HT-29 (cell line): Measurements from ENCODE around the gene ENPP6. TPM values are rescaled to one million over a fixed set of nuclear protein-coding genes. Genes with fewer than 3 reads are reported as not detected.
"Not testable (repeated sequence)": the region's sequence is repeated elsewhere in the genome, so short reads cannot be mapped to it uniquely, and the experiment has no call there.

Experiments
- DNase-seq: peaks from one replicate; pipeline ENCODE4 v3.0.0-alpha.2; 2015; ENCODE audit warnings: low spot score
- total RNA-seq: library from RNA; depleted of rRNA; stranded (reverse); fragments of >200 nt; shearing (Covaris generic); gene quantifications from 2 replicates; pipeline ENCODE4 v1.2.3, GENCODE V29; 2014

Gene ENPP6
- total RNA-seq, 1 experiment from 2014 or later, result not detected

DNA sequence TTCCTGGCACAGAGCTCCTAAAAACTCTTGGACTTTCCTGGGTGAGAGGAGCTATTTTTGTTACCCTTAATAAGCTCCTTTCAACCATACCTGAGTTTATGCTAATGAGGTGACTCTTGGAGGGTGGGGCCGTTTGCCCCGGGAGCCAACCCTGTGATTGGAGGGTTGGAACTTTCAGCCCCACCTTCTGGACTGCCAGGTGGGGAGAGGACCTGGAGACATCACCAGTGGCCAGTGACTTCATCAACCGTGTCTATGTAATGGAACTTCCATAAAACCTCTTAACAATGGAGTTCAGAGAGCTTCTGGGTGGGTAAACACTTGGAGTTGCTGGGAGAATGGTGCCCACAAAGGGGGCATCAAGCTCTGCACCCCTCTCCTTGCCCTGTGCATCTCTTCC lies 17.9 kb upstream of the ENPP6 start:
- no peak for DNase-seq

DNA sequence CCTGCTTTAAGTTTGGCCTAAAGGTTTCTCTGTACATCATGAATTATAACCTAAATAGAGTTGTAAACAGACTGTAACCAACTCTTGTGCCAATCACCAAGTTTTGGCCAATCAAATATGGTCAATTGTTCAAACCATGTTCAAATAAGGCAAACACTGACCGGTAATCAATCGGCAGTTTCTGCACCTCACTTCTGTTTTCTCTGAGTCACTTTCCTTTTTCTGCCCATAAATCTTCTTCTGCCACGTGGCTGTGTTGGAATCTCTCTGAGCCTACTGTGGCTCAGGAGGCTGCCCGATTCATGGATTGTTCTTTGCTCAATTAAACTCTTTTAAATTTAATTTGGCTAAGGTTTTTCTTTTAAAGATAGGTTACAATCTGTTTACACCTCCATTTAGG lies 16.5 kb upstream of the ENPP6 start:
- no peak for DNase-seq

DNA sequence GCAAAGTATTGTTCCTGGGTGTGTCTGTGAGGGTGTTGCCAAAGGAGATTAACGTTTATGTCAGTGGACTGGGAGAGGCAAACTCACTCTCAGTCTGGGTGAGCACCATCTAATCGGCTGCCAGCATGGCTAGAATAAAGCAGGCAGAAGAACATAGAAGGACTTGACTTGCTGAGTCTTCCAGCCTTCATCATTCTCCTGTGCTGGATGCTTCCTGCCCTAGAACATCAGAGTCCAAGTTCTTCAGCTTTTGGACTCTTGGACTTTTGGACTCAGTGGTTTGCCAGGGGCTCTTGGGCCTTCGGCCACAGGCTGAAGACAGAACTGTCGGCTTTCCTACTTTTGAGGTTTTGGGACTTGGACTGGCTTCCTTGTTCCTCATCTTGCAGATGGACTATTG lies 15.3 kb upstream of the ENPP6 start:
- no peak for DNase-seq

DNA sequence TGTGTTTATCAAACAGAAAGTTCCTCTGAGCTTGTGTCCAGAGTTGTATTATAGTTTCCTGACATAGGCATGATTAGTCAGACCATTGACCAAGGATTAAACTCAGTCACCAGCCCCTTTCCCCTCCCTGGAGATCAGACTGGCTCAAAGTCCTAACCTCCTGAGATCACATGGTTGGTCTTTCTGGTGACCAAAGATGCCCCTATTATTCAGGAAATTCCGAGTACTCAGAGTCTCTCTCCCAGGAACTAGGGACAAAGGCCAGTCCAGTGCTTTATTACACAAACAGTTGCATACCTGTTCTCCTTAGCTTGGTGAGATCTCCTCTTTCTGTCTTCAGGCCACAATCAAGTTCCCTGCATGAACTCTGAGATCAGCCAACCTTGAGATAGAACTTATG lies 14.5 kb upstream of the ENPP6 start:
- DNase-seq, result no peak

DNA sequence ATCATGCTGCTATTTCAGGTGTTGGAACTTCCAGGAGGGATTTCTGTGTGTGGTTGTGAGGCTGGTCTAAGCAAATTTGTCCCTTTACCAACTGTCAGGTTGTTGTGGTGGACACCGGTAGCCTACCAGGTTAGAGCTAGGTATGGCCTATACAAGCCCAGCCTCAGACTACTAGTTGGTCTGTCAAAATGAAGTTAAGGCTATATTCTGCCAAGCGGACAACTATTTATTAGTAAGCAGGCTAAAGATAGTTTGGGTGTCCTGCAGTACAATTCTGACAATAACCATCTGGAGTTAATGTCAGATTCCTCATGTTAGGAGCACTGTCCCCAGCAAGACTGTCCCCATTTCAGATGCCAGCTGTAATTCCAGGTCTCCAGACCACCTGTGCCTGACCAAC lies 13.9 kb upstream of the ENPP6 start:
- no peak for DNase-seq

DNA sequence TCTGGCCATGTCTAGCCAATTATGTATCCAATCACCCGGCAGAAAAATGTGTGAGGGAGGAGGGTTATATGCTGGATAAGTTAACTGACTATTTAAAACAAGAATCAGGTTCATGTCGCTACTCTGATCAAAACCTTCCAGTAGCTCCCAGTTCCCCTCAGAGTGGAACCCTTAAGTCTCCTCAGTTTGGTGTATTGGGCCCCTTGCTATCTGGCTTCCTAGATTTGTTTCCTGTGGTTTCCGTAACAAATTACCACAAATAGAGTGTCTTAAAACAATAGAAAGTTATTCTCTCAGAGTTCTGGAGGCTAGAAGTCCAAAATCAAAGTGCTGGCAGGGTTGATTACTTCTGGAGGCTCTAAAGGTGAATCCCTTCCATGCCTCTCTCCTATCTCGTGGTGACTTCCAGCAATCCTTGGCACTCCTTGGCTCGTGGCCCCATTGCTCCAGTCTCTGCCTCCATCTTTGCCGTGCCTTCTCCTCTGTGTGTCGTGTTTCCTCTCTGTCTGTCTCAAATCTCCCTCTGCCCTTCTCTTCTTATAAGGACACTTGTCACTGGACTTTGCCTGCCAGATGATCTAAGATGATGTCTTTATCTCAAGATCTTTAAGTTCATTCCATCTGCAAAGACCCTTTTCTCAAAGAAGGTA lies 10.5 kb upstream of the ENPP6 start:
- no peak for DNase-seq

DNA sequence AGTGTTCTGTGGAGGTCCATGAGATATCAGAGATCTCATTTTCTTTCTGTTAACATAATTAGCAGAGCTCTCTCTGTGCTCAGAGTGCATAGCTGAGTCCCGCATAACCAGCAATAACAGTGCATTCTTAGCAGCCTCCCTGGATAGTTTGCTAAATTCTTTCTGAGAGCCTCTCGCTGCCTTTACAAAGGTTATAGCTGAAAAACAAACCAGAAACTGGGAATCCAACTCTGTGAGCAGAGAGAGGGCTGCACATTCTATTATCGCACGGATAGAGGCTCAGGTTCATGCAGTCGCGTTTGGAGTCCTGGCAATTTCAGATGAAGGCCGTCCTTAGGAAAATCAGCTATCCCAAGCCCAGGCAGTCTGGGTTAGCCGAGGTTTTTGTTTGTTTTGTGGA lies 1.2 kb downstream of the ENPP6 start:
- no peak for DNase-seq

DNA sequence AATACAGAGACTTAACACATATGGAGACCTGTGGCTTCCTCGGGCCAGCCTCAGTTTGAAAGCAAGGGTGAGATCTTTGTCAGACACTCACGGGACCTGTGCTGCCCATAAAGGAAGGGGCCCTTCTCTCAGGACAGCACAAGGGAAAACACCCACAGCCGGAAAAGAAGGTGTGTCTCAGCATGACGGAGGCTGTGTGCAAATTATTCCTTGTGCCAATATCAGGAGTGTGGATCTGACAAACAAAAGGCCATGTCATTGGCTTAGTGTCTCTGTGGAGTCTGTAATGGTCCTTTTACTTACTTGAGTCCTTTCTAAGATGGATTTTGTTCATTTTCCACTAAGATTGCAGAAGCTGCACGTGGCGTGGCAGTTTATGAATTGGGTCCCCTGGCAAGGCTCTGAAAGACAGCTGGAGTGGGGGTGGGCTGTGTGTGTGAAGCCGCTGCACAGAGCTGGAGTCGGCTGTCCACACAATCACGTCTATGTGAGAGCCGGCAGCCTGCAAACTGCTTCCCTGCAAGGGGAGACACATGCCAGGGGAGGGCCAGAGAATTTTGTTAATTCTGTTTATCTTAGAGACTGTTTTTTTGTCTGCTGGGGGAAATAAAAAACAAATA lies 1.9 kb downstream of the ENPP6 start:
- DNase-seq, result no peak

DNA sequence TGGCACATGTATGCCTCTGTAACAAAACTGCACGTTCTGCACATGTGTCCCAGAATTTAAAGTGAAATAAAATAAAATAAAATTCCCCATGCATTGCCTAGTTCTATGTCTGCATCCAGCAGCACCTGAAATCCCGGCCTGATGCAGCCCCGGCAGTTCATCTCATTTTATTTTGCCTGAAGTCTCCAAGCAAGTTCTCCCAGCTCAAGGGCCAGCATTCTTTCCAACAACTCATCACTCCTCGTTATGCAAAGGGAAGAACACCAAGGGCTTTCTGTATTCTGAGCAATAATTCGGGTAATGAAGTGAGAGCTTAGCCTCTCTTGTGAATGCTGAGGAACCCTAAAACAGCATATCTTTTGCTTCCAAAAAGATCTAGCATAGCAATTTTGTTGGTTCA lies 2.7 kb downstream of the ENPP6 start:
- no peak for DNase-seq

DNA sequence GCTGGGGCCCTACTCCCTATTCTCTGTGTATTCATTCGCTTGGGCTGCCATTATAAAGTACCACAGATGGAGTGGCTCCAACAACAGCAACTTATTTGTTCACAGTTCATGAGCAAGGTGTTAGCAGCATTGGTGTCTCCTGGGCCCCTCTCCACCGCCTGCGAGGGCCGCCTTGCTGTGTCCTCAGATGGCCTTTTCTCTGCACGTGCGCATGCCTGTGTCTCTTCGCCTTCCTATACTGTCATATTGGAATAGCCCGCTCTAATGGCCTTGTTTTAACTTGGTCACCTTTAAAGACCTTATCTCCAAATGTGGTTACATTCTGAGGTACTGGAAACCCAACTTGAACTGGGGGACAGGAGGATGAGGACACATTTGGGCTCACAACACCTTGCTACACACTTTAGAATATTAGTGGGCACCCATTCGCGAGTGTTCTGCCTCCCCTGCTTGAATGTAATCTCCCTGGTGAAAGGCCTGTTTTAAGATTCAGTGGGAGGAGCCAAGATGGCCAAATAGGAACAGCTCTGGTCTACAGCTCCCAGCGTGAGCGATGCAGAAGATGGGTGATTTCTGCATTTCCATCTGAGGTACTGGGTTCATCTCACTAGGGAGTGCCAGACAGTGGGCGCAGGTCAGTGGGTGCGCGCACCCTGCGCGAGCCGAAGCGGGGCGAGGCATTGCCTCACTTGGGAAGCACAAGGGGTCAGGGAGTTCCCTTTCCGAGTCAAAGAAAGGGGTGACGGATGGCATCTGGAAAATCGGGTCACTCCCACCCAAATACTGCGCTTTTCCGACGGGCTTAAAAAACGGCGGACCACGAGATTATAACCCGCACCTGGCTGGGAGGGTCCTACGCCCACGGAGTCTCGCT lies 9.7 kb downstream of the ENPP6 start:
- DNase-seq, result not testable (repeated sequence)

DNA sequence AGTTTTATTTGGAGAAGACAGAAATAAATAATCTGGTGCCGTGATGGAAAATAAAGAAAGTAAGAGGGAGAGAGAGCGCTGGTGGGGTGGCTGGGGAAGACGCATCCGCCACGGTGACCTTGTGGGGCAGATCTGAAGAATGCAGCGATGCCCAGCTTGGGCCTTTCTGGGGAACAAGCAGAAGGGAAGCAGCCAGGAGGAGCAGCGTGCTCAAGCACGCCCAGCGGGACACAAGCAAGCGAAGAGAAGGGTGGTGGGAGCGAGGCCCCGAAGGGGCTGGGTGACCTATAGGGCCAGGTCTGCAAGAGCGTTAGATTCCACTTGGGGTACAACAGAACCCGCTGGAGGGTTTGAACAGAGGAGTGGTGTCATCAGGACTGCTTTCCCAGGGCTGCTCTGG lies 12.4 kb downstream of the ENPP6 start:
- DNase-seq, result no peak

DNA sequence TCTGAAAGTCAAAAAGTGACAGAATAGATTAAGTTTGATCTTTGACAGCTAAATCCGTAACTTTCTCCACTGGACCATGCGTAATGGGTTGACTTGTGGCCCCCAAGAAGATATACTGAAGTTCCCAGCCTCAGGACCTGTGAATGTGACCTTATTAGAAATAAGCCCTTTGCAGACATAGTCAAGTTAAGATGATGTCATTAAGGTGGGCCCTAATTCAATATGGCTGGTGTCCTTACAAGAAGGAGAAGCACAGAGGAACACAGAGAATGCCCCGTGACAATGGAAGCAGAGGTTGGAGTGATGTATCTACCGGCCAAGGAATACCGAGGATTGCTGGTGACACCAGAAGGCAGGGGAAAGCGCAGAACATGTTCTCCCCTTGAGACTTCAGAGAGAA lies 14.4 kb downstream of the ENPP6 start:
- no peak for DNase-seq

DNA sequence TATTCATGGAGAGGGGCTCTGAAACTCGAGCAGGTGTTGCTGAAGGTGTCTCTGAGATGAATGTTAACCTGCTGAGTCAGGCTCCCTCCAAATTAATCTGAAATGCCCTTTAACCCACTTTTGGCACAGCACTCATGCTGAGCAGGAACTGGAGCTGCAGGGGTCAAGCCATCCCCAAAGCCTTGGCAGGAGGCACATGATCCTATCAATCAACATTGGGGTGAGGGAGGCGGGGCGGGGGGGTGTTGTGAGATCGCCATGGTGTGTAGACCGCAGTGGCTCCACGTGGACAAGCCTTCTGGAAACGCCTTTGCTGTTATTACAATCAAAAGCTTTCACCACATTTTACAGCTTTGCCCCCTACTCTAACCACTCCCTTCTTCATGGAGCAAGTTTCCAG lies 16.5 kb downstream of the ENPP6 start:
- no peak for DNase-seq

DNA sequence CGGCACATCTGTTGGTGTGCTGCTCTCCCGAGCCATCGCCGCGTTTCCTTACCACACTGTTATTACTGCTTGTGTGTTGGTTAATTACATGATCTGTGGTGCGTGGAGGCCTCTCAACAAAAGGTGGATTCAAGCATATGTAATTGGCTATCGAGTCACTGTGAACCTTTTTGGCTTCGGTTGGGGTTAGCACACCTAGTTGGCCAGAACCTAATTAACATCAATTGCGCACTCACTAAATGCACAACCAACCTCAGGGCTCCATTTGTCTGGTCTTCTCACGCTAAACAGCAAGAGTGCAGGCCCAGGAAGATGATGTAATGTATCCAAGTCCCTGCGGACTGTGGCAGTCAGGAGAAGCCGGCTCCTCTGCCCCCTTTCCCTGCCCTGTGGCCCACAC lies 17.4 kb downstream of the ENPP6 start:
- DNase-seq, result no peak

DNA sequence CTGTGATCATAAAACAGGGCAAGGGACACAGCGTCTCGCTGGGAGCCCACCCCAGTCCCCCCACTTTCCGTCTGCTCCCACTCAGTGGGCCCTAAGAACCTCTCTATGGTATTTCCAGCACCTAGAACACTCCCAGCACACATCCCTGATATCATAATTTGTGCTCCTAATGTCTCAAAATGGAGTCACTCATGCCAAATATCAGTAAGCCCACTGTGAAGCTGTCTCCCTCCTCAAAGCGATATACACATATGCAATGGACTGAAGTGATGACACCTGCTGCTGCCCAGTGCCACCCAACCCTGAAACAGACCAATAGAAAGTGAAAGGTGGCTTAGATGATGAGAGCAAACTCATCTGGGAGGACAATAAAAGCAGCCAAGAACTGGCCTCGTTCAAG lies 17.9 kb downstream of the ENPP6 start:
- DNase-seq, result no peak

DNA sequence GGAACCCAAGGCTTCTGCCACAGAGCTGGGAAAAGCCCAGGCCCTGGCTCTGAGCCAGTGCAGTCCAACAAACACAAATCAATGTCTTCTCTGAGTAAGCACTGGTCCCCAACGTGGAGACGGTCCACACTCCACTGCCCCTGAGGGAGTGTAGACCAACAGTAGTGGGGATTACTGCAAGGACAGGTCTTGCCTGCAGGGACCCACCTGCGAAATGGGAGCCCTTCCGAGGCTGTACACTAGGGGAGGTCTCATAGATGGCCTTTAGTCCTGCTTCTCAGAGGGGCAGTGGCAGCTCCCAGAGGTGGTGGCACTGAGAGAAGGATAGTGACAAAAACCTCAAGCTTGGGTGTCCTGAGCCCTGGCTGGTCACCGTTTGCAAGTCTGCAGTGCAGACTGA lies 19.5 kb downstream of the ENPP6 start:
- no peak for DNase-seq

DNA sequence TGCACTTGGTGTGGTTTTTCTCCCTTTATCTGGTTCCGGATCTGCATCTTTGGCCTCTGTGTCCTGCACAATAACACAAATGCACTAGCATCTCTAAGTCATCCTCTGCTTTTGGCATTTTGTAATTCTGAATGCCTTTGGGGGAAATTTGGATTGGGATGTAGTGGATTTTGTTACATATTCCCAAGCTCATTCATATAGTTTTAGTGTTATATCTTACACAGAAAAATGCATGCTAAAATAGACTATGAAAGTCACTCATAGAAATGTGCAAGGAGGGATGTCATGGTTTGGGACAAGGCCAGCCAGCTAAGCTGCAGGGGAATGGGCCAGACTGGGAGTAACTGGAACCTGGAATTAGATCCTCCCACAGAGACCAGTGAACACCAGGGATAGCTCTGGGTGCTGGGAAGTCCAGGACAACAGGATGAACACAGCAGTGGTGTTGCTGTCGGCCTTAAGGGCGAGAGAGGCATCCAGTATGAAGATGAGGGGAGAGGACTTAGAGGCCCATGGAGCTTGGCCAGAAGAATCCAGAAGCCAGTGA lies 20.1 kb downstream of the ENPP6 start:
- DNase-seq, result no peak

DNA sequence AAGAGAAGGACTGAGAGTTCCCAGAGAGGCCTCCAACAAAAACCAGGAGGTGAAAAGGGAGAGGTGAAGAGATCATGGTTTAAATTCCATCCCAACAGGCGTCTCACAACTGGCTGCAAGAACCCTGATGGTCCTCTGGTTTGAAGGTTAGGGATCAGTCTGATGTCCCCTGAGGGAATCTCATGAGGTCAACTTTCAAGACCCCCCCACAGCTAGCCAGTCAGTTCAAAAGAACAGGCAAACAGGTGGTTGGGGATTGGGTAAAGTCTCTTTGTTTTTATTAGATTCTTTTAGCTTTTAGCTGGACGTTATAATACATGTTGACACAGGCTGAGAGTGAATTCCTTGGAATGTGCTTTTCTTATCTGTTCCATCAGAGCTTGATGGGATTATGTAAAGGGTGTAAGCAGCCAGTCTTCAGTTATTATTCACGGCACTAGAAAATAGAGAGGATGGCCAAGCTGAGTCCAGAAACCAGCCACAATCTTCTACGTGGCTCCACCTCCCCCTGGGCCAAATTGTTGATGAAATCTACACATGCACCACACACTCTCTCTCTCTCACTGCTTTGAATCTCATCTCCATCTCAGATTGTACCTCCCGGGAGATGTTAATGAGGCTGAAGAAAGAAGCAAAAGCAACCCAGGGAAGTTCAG lies 20.8 kb downstream of the ENPP6 start:
- no peak for DNase-seq

DNA sequence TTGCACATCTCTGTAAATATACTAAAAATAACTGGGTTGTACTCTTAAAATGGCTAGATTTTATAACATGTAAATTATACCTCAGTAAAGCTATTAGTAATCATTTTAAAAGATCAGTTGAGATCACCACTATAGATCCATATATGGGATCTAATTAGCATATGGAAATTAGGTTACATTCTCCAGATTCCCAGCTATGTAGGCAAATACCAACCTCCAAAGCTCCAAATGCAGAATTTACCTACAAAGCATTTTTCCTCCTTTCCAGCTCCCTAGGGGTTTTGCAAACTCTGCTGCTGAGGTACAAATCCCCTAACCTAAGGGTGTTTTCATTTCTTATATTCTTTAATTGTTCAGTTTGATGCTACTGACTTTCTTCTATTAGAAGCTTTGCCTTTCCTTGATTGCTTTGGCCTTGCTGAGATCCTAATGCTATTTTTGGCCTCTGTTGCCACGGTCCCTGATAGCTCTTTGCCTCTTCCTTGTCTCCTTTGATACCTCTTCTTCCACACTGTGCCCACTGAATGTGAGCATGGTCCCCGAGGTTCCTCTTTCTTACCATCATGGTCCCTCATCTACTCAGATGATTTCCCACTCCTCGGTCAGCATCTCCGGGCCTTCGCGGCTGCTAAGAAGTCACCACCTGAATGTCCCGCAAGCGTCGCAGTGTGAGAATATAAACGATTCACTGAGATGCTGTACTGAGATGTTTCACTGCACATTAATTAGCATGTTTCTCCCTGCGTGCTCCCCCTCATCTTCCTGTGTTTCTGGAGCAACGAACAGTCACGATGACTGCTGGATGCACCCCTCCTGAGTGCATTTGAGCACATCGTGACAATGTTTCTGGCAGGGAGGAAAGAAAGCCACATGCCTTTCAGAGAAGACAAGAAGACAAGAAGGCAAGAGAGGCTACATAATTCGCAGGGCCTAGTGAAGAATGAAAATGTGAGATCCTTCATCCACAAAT lies 23.8 kb downstream of the ENPP6 start:
- no peak for DNase-seq

DNA sequence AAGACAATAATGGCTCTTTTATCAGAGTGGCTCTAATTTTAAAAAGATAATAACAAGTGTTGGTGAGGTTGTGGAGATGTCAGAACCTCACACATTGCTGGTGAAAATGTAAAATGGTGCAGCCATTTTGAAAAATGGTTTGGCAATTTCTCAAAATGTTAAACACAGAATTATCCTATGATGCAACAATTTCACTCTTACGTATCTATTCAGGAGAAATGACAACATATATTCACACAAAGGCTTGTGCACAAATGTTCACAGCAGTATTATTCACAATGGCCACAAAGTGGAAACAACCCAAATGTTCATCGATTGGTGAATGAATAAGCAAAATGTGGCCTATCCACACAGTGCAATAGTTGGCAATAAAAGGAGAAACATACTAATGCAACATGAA lies 24.7 kb downstream of the ENPP6 start:
- no peak for DNase-seq

DNA sequence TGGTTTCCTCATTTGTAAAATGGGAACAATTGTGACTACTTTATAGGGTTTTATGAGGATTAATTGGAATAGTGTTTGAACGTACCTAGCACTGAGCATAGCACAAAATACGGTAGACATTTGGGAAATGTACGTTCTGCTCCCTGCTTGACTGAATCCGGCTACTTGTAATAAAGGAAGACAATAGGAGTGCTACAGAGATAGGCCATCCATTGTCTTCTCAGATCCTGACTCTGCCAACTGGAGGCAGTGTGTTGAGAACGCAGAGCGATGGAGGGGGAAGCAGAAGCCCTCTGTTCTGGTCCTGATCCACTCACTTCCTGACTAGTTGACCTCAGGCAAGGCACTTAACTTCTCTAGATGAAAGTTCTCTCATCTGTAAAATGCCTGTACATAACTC lies 26.4 kb downstream of the ENPP6 start:
- DNase-seq, result no peak
